T-helper 1 cell treated with Interleukin-12 subunit alpha and Interleukin-12 subunit beta and Interleukin-4 antibody, amounts not matched to agents 30 μg/mL and 1 μg/mL, for 36 hours (primary cell): ENCODE measurements around the gene RGPD3.
"Not testable (repeated sequence)": the region's sequence is repeated elsewhere in the genome, so short reads cannot be mapped to it uniquely, and the experiment has no call there.

Source experiments
- H3K27ac Mint-ChIP-seq: one replicate; pipeline ENCODE4 v1.8.0; 2021; ENCODE audit warnings: mild to moderate bottlenecking, mixed read lengths
- H3K27me3 Mint-ChIP-seq: one replicate; pipeline ENCODE4 v1.8.0; 2021; ENCODE audit warnings: low read depth, mixed read lengths
- H3K36me3 Mint-ChIP-seq: one replicate; pipeline ENCODE4 v1.8.0; 2021; ENCODE audit warnings: low read depth, mixed read lengths
- H3K4me1 Mint-ChIP-seq: one replicate; pipeline ENCODE4 v1.8.0; 2021; ENCODE audit warnings: low read depth, mixed read lengths
- H3K4me3 Mint-ChIP-seq: one replicate; pipeline ENCODE4 v1.8.0; 2021; ENCODE audit warnings: mild to moderate bottlenecking, moderate library complexity, mixed read lengths
- H3K9me3 Mint-ChIP-seq: one replicate; pipeline ENCODE4 v1.8.0; 2021; ENCODE audit warnings: mixed read lengths

The RGPD3 gene

GRCh38 chr2:106468107-106468506, at the start of gene RGPD3:
Gene RGPD3, minus strand, starts transcription at chr2:106468413. Its CDS starts 125 bp downstream, at chr2:106468288.
- H3K4me1 Mint-ChIP-seq, result not testable (repeated sequence)

DNA sequence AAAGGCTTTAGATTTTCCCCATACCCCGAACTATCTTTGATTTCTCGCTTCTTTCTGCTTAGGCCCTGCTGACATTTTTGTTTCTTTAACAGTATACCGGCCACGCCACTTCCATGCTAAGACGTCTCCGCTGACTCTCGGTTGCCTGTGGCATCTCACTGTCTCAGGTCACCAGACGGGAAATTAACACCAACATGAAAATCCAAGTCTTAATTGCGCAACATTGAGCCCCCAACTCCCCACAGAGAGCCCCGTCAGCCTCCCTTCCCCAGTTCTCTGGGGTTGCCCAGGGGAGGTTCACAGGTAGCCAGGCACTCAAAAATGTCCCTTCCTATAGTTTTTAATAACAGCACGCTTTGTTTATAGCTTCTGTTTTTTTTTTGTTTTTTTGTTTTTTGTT, 49.1 kb upstream of the RGPD3 start:
- Mint-ChIP-seq H3K27ac (no peak overlapping the region), H3K4me1 (peaks cover under 1% of the 10 kb centered on the region), H3K9me3 (no peaks in the 10 kb centered on the region), H3K36me3 (no peaks in the 10 kb centered on the region), H3K4me3 (no peak overlapping the region), H3K27me3 (no peaks in the 10 kb centered on the region)

More at GRCh38 chr2:106468107-106468506, at the start of gene RGPD3:
- not testable (repeated sequence) for H3K27ac Mint-ChIP-seq, H3K4me3 Mint-ChIP-seq, H3K36me3 Mint-ChIP-seq, H3K9me3 Mint-ChIP-seq, H3K27me3 Mint-ChIP-seq

DNA sequence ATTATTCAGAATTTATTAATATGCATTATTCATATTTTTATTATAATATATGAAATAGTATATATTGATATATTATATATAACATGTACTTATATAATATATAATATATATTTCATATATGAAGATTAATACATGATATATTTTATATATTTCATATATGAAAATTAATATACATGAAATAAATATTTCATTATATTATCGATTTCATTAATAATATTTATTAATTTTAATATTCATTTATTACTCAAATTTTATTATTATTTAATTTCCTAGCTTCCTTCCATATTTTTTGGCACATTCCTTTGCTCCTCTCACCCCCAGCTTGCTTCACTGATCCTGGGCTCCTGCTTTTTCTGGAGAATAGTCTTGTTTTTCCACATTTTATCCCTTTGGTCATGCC, 48.7 kb upstream of the RGPD3 start:
- no peak overlapping the region for H3K27ac Mint-ChIP-seq
- no peak overlapping the region for H3K4me3 Mint-ChIP-seq
- no peaks in the 10 kb centered on the region for H3K27me3 Mint-ChIP-seq
- no peaks in the 10 kb centered on the region for H3K36me3 Mint-ChIP-seq
- H3K9me3 Mint-ChIP-seq, result no peaks in the 10 kb centered on the region
- H3K4me1 Mint-ChIP-seq, result peaks cover 4% of the 10 kb centered on the region

DNA sequence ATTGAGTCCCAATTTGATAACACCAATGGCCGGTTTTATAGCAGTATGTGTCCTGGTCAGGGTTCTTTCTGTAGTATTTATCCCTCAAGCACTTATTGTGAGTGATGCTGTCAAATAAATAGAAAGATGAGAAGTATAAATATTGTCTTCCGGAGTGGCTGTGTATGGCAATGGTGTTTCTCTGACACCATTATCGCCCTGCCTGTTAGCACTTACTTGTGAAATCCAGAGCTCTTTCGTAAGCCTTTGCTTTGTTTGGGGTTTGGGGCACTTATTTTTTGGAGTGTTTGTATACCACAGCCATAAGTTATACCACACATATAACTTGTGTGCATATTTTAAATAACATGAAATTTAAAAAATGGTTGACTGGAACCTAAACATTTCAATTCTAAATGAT, 48.2 kb upstream of the RGPD3 start:
- Mint-ChIP-seq H3K36me3 (no peaks in the 10 kb centered on the region), H3K27me3 (no peaks in the 10 kb centered on the region), H3K9me3 (no peaks in the 10 kb centered on the region), H3K4me1 (peaks cover 4% of the 10 kb centered on the region), H3K27ac (no peak overlapping the region), H3K4me3 (no peak overlapping the region)

DNA sequence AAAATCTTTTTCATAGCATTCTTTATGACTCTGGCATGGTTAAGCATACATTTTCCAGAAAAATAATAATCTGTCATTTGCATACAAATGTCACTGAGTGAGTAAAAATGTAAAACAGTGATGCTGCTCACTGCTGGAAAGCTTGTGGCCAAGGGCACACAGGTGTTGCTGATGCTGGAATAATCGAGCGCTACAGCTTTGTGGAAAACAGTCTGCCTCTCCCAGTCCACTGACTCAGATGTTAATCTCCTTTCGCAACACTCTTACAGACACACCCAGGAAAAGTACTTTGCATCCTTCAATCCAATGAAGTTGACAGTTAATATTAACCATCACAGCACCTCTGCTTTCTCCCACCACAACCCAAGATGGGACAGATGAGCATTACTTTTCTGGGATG, 46.6 kb upstream of the RGPD3 start:
- not testable (repeated sequence) for H3K4me1 Mint-ChIP-seq, H3K4me3 Mint-ChIP-seq, H3K27ac Mint-ChIP-seq, H3K36me3 Mint-ChIP-seq, H3K9me3 Mint-ChIP-seq, H3K27me3 Mint-ChIP-seq

GRCh38 chr2:106513391-106513790, 45.2 kb upstream of the RGPD3 start:
- not testable (repeated sequence) for H3K27ac Mint-ChIP-seq, H3K36me3 Mint-ChIP-seq, H3K4me1 Mint-ChIP-seq, H3K9me3 Mint-ChIP-seq, H3K4me3 Mint-ChIP-seq, H3K27me3 Mint-ChIP-seq

- H3K9me3 Mint-ChIP-seq, H3K27ac Mint-ChIP-seq, H3K27me3 Mint-ChIP-seq, H3K36me3 Mint-ChIP-seq, H3K4me1 Mint-ChIP-seq, H3K4me3 Mint-ChIP-seq: not testable (repeated sequence)
Measured at GRCh38 chr2:106511934-106512333, 43.7 kb upstream of the RGPD3 start.

- peaks cover 12% of the 10 kb centered on the region for H3K4me1 Mint-ChIP-seq
- H3K36me3 Mint-ChIP-seq, H3K9me3 Mint-ChIP-seq, H3K27me3 Mint-ChIP-seq, H3K27ac Mint-ChIP-seq, H3K4me3 Mint-ChIP-seq: not testable (repeated sequence)
Measured at GRCh38 chr2:106511476-106511901, 43.3 kb upstream of the RGPD3 start.

GRCh38 chr2:106510791-106511190, 42.6 kb upstream of the RGPD3 start:
- H3K4me3 Mint-ChIP-seq, H3K27ac Mint-ChIP-seq, H3K36me3 Mint-ChIP-seq, H3K27me3 Mint-ChIP-seq, H3K9me3 Mint-ChIP-seq: not testable (repeated sequence)
- peaks cover 12% of the 10 kb centered on the region for H3K4me1 Mint-ChIP-seq

GRCh38 chr2:106509374-106509770, 41.2 kb upstream of the RGPD3 start:
- H3K27me3 Mint-ChIP-seq, H3K27ac Mint-ChIP-seq, H3K36me3 Mint-ChIP-seq, H3K4me3 Mint-ChIP-seq, H3K9me3 Mint-ChIP-seq: not testable (repeated sequence)
- H3K4me1 Mint-ChIP-seq, result peaks cover 12% of the 10 kb centered on the region

GRCh38 chr2:106508660-106509373, 40.6 kb upstream of the RGPD3 start:
- H3K36me3 Mint-ChIP-seq, H3K9me3 Mint-ChIP-seq, H3K4me3 Mint-ChIP-seq, H3K27ac Mint-ChIP-seq, H3K27me3 Mint-ChIP-seq: not testable (repeated sequence)
- H3K4me1 Mint-ChIP-seq, result peaks cover 12% of the 10 kb centered on the region

- H3K4me1 Mint-ChIP-seq, H3K36me3 Mint-ChIP-seq, H3K27me3 Mint-ChIP-seq, H3K4me3 Mint-ChIP-seq, H3K9me3 Mint-ChIP-seq: not testable (repeated sequence)
- H3K27ac Mint-ChIP-seq, result peak overlapping the region; percentile 63
Measured at GRCh38 chr2:106506002-106506687, 37.9 kb upstream of the RGPD3 start.

GRCh38 chr2:106504787-106505186, 36.6 kb upstream of the RGPD3 start:
- H3K36me3 Mint-ChIP-seq, H3K27ac Mint-ChIP-seq, H3K4me3 Mint-ChIP-seq, H3K27me3 Mint-ChIP-seq, H3K4me1 Mint-ChIP-seq, H3K9me3 Mint-ChIP-seq: not testable (repeated sequence)

DNA sequence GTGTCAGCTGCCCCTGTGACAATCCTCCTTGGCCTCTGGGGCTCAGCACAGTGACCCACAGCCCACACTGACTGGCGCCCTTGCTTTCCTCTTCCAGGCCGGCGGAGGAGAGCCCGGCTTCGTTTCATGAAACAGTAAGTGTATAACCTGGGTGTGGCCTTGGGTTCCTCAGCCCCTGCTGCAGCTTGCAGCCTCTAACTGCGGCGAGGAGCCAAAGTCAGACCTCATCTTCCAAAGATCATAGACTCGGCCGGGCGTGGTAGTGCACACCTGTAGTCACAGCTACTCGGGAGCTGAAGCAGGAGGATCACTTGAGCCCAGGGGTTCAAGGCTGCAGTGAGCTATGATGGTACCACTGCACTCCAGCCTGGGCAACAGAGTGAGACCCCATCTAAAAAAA, 36.0 kb upstream of the RGPD3 start:
- H3K4me1 Mint-ChIP-seq, H3K27ac Mint-ChIP-seq, H3K4me3 Mint-ChIP-seq, H3K27me3 Mint-ChIP-seq, H3K9me3 Mint-ChIP-seq, H3K36me3 Mint-ChIP-seq: not testable (repeated sequence)

GRCh38 chr2:106502351-106502750, 34.1 kb upstream of the RGPD3 start:
- H3K4me1 Mint-ChIP-seq, H3K36me3 Mint-ChIP-seq, H3K9me3 Mint-ChIP-seq, H3K27me3 Mint-ChIP-seq, H3K27ac Mint-ChIP-seq, H3K4me3 Mint-ChIP-seq: not testable (repeated sequence)

DNA sequence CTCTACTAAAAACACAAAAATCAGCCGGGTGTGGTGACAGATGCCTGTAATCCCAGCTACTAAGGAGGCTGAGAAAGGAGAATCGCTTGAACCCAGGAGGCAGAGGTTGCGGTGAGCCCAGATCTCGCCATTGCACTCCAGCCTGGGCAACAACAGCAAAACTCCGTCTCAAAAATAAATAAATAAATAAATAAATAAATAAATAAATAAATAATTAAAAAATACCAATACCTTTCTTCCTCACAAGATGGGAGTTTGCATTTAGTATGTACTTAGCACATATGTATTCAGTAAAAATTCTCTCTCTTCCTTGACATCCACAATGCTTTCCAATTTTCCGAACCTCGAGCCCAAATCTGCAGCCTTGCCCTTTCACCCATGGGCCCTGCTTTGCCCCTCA, 32.1 kb upstream of the RGPD3 start:
- not testable (repeated sequence) for H3K4me3 Mint-ChIP-seq, H3K36me3 Mint-ChIP-seq, H3K27me3 Mint-ChIP-seq, H3K4me1 Mint-ChIP-seq, H3K9me3 Mint-ChIP-seq, H3K27ac Mint-ChIP-seq
